PFSK-1 (cell line): Measurements from ENCODE around the gene PDE3B.

Experiments
- FOXP2 ChIP-seq: optimal IDR thresholded peaks from 2 replicates; pipeline ENCODE3; 2011; ENCODE audit warnings: borderline replicate concordance, control low read depth, inconsistent platforms; ENCODE audit not compliant: insufficient read depth; ENCODE audit errors: extremely low read length, extremely low read depth
- POLR2AphosphoS5 ChIP-seq: IDR thresholded peaks from 2 replicates; pipeline ENCODE4 v1.6.1; 2012; ENCODE audit warnings: low read depth, mild to moderate bottlenecking, control low read depth, low read length, moderate library complexity
- REST ChIP-seq, 2 experiments: IDR thresholded peaks; 2 replicates each; pipeline versions ENCODE4 v1.6.1 to v1.8.0; 2011 to 2012; ENCODE audit warnings: low read depth in 2 of 2, low read length in 2 of 2, control low read depth in 1 of 2, inconsistent platforms in 1 of 2, mild to moderate bottlenecking in 1 of 2, moderate library complexity in 1 of 2; ENCODE audit not compliant: insufficient read depth in 1 of 2
- SIN3A ChIP-seq: IDR thresholded peaks from 2 replicates; pipeline ENCODE4 v1.6.1; 2012; ENCODE audit warnings: mild to moderate bottlenecking, low read length, moderate library complexity, borderline replicate concordance; ENCODE audit not compliant: insufficient read depth
- TAF1 ChIP-seq: IDR thresholded peaks from 2 replicates; pipeline ENCODE4 v1.6.1; 2012; ENCODE audit warnings: low read length, control low read depth, borderline replicate concordance; ENCODE audit not compliant: insufficient read depth

Gene PDE3B

GRCh38 chr11:14642453-14642852 is 1.2 kb upstream of the PDE3B start:
- TF ChIP-seq POLR2AphosphoS5 (no peak), FOXP2 (no peak), SIN3A (no peak), REST (IDR thresholded peaks at IDR 0.05; ENCODE audit: insufficient read depth in 1 of 2, low read depth in 2 of 2, low read length in 2 of 2) (no peak), TAF1 (no peak)

GRCh38 chr11:14642873-14643696 is 519 bp upstream of the PDE3B start:
- TF ChIP-seq TAF1 (no peak), FOXP2 (no peak), SIN3A (no peak), POLR2AphosphoS5 (no peak; the same call in 1 of the 2 replicates), REST (IDR thresholded peaks at IDR 0.05; ENCODE audit: insufficient read depth in 1 of 2, low read depth in 2 of 2, low read length in 2 of 2) (peak in 1 of 2 experiments; percentile 9; a peak in 1 of 4 replicates)

DNA sequence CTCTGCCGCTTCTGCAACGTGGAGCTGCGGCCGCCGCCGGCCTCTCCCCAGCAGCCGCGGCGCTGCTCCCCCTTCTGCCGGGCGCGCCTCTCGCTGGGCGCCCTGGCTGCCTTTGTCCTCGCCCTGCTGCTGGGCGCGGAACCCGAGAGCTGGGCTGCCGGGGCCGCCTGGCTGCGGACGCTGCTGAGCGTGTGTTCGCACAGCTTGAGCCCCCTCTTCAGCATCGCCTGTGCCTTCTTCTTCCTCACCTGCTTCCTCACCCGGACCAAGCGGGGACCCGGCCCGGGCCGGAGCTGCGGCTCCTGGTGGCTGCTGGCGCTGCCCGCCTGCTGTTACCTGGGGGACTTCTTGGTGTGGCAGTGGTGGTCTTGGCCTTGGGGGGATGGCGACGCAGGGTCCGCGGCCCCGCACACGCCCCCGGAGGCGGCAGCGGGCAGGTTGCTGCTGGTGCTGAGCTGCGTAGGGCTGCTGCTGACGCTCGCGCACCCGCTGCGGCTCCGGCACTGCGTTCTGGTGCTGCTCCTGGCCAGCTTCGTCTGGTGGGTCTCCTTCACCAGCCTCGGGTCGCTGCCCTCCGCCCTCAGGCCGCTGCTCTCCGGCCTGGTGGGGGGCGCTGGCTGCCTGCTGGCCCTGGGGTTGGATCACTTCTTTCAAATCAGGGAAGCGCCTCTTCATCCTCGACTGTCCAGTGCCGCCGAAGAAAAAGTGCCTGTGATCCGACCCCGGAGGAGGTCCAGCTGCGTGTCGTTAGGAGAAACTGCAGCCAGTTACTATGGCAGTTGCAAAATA is 816 bp downstream of the PDE3B start:
- TF ChIP-seq SIN3A (0 out of 2 replicates have a peak, but pooled peaks have one; percentile 18), REST (IDR thresholded peaks at IDR 0.05; ENCODE audit: insufficient read depth in 1 of 2, low read depth in 2 of 2, low read length in 2 of 2) (no peak)

GRCh38 chr11:14645015-14645912 is 1.7 kb downstream of the PDE3B start:
- TF ChIP-seq POLR2AphosphoS5: no peak
- no peak for TF ChIP-seq REST (IDR thresholded peaks at IDR 0.05; ENCODE audit: insufficient read depth in 1 of 2, low read depth in 2 of 2, low read length in 2 of 2)
- TF ChIP-seq TAF1: no peak
- no peak; the same call in 1 of the 2 replicates for TF ChIP-seq SIN3A
- TF ChIP-seq FOXP2: no peak
